Fibroblast of skin of left quadriceps (primary cell): Measurements from ENCODE around the gene STON2.

Experiments used
- DNase-seq, 2 experiments: peaks; one replicate each; pipeline ENCODE4 v3.0.0-alpha.2; 2013; ENCODE audit warnings: low read depth in 2 of 2

The STON2 gene

DNA sequence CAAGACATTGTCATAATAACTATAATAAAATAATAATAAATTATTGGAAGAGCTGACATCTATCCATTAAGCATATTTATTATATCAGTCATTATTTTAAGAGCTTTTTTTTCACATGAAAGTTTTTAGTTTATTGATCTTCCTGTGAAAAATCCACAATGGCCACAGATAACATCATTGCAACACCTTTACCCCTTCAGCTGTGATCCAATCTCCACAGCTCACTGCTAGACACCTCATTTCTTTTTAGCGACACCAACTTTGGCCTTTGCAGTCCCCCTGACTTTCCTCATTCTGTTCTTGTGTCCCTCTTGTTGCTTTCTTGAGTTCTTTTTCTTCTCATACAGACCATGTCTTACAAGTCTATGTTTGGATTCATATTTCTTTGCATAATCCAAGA is 67.4 kb downstream of the STON2 start:
- DNase-seq, result no peak

DNA sequence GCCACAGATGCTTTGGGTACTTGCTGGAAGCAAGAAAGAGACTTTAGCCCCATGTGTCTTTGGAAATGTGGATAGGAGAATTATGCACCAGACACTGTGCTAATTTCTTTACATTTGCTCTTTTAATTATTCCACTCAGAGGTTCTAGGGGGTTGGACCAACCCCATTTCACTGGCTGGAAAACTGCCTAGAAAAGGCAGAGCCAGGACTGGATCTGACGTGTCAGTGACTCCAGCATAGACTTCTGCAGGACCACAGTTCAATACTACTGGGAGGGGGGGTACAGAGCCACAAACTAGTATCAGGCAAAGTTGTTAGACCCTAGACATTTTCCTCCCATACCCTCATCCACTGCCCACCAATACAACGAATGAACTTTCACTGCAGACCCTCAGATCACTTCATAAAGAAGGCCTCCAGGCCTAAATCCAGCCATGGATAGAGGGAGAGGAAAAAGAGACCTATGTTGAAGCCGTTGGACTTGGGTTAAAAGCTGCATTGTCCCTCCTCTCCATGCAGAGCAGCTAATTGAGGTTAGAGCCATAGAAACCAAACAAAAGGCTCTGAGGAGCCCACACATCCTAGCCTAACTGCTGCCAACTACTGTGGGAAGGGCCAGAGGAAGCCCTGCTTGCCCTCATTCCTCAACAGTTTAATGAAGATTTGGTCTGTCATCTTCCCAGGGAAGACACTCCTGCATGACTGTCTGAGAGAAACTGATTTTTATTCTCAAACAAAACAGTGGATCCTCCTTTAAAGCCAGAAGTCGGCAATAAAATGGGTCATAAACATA is 68.7 kb downstream of the STON2 start:
- DNase-seq, result no peak

DNA sequence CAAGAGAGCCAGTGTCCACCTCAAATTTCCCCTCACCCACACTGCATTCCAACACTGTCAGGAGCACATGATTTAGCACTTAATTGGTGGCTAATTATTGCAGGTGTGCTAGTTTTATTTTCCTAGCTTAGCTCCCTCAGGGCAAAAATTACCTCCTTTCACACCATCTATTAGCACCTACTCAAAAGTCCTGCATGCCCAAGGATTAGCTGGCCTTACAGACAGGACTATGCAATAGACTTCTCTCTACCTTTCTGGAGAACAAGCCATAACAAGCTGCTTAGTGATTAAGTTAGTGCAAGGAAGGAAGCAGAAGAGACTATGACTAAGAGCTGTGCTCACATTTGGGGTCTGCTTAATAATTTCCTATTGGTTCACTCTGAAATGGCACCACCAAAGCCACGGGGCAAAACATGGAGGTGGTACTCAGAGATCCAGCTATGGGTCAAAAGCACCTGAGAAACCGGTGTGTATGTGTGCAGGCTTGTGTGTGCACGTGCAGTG is 69.5 kb downstream of the STON2 start:
- DNase-seq, result no peak

DNA sequence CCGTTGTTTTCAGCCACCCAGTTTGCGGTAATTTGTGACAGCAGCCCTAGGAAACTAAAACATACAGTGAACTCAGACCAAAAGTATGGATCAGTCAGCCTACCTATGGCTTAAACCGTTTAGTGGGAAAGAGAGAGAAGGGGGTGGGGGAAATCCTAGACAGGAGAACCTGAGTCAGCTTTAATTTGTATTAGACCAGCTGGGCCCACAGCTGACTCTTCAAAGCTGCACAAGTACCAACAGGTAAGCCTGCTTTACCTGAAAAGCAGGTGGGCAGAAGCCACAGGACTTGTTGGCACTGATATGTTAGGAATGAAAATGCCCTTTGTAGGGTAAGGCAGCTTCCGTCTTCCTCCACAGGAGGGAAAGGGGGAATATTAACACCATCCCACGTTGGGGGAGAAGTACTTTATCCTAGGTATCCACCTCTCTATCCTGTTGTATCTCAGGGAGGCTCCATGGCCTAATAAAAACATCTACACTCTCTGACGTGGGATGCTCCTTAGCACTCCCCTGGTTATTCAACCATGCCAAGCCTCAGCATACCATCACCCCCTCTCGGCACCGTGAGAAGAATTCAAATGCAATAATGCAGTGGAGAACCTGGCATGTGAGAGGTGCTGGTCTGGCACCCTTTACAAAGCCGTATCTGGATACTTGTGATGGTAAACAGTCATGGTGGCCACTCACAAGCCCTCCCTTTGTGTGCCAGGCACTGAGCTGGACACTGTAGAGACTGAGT is 70.3 kb downstream of the STON2 start:
- no peak for DNase-seq

DNA sequence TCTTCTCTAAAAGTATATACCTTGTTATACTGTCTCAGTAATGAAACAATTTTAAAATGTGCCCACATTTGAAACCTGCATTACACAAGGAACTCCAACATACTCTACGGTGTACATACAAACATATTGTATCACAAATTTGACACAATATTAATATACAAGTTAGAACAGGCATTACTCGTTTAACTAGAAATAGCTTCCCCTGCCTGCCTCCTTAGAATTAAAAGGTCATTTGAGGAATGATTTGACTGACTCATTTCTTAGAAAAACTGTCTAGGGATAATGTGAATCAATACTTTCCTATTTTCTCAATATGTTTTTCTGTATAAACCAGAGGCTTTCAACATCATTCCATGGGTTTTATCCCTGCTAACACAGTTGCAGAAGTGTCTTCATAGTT is 73.7 kb downstream of the STON2 start:
- no peak for DNase-seq

DNA sequence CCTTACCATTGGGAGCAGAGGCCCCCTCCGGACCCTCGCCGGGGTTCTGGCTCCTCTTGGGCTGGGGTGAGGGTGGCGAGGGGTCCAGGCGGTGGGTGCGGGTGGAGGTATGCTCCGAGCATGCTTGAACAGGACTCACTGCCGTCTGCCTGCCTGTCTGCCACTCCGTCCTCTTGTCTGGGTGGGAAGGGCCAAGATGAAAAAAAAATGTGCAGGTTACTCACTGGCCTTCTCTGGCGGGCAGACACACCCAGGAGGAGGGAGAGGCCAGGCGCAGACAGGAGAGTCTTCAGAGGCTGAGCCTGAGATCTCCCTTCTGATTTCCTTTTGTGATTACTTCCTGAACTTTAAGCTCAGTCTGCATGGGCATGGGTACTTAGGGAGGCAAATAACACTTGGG is 76.1 kb downstream of the STON2 start:
- DNase-seq, result no peak

DNA sequence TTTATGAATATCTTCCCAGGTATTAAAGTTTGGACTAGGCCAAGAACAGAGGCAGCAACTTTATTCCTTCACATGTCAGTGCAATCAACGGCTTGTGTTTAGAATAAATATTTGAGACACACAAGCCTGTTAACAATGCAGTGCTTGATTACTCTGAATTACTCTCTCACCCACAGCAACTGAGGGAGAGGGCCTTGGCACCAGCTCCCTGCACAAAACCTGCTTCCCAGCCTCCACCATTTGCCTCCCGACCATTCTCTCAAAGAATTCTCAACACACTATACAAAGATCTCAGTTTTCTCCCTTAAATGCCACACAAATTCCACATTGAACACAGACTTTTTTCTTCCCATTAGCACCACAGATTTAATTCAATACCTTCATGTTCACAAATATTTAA is 77.0 kb downstream of the STON2 start:
- DNase-seq, result no peak

DNA sequence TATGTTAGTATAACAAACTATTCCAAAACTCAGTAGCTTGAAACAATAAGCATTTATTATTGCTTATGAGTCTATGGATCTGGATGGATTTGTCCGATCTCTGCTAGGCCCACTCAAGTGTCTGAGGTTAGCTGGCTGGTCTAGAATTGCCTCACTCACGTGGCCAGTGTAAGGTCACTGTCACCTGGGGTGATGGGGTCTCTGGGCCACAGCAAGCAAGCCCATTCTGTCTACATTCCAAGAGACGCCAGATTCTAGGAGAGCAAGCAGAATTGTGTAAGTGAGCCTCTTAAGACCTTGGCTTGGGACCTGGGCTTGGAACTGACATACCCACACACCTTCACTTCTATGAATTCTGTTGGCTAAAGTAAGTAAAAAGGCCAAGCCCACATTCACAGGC is 80.2 kb downstream of the STON2 start:
- no peak for DNase-seq

DNA sequence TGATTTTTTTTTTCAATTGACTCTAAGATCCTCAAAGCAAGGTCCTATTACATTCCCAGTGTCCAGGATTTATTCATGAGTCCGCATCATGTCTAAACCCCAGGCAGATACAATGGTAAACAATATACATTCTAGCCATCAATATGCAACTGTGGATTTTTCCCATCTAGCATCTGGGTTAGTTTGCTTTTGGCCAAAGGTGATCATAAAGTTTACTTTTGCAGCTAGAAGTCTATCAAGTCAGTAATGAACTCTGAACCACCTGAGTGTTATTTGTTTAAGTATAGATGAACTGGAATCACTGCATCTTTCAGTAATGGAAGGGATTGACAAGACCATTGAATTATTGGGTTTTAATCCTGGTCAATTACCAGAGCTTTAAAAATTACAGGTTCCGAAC is 80.8 kb downstream of the STON2 start:
- DNase-seq, result no peak

DNA sequence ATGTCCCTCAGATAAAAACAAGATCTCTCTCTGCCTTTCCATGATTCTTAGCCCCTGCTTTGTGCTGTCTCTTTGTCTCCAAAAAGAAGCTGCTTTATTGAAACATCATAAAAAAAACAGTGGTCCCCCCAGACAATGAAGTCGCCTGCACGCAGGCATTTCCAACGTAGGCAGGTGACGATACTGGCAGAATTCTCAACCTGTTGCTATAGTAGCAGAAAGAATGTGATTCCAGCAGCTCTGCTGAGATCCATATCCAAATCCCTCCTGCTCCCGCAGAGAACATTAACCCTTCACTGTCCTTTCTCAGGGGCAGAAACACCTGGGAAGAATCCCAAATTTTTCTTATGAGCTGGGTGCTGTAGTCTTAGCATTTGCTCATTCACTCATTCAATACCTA is 84.8 kb downstream of the STON2 start:
- DNase-seq, result no peak

DNA sequence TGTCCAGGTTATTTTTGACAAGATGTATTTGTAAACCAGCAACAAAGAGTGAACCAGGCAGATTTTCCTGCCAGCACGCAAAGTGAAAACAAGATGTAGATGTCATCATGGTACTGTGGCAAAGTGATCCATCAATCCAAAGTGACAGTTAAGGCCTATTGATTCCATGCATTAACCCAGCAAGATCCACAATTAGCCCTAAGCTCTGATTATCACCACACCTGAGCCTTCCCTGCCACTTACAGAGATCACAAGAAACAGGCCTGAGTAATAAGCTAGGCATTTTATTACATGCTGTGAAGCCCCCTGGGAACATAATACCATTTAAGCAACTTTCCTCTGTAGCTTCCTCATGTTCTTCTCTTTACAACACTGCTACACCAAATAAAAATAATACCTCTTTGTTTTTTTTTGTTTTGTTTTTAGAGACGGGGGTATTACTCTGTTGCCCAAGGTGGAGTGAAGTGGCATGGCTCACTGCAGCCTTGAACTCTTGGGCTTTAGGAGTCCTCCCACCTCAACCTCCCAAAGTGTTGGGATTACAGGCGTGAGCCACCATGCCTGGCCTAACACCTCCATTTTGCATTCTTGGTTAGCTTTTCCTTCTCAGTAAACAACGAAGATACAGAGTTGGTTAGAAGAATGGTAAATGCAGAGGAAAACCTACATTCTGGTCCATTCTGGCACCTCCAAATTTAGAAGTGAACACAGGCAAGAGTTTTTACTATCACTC is 85.5 kb downstream of the STON2 start:
- DNase-seq, result no peak

DNA sequence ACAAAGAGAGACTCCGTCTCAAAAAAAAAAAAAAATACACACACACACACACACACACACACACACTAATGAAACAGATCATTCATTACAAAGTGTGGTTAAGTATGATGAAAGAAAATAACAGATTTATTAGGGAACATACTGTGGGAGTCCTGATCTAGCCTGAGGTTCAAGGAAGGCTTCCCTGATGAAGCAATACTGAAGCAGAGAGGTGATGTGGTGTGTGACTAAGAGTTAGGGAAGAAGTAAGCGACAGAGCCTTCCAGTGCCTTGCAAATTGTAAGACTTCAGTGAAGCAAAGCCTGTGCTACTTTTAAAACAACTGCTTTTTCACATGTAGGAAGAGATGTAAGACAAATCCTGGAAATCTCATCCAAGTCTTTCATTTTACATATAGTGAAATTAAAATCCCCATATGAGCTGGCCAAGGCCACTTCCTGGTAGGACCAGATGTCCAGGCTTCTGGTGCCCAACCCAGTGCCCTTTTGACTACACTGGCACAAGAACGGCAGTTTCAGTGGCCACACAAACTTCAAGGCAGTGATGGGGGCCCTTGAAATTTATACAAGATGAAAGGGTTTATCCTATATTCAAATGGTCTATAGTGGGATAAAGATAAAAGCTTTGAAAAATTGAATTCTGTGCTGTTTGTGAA is 86.2 kb downstream of the STON2 start:
- no peak for DNase-seq

DNA sequence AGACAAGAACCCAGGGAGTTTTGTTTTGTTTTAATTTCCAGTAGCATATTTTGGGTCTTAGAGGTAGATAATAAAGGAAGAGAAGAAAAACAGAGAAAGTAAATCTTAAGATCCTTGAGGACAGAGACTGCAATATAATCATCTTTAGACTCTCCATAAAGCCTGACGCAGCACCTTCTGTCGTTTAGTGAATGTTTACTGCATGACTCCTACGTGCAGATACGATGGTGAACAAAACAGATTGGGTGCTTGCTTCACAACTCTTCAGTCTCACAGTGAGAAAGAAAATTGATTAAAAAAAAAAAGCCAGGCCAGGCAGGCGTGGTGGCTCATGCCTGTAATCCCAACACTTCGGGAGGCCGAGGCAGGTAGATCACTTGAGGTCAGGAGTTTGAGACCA is 86.9 kb downstream of the STON2 start:
- no peak for DNase-seq

DNA sequence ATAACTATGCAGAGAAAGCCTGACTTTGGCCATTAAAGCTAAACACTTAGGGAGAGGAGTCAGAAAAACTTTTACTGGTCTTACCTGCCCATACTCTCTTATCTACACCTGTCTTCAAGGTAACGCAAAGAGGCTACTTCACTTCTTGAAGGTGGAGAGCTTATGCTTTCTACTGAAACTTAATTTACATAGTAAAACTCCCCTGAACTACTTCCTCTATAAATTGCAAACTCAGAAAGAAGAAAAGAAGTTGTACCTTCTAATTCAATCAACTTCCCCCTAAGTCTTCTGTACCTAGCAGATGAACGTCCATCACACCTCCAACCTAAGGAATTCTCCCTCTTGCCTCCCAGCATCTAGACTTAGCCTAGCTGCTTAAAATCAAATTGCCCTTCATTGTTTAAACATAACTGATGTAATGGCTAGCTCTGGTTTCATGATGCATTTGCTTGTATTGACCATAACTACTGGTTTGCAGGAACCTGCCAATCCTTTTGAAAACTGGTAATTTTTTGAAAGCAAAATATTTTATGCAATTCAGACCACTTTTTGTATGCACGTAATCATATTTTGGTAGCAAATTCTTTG is 87.7 kb downstream of the STON2 start:
- DNase-seq, result no peak

DNA sequence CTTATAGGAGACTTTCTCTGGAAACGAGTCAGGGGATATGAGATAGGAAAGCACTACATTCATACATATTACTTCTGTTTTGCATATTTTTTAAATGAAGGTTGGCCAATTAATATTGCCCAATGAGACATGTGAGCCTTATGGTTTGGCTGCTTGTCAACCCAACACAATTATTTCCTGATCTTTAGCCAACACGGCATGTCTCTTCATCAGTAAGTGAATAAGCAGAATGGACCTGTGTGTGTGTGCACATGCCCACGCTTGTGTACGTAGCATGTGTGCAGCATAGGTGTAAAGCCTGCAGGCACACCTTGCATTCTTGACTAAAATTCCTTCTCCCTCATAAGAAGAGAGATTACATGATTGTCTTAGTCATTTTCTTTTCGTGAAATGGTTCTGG is 88.3 kb downstream of the STON2 start:
- DNase-seq, result no peak

DNA sequence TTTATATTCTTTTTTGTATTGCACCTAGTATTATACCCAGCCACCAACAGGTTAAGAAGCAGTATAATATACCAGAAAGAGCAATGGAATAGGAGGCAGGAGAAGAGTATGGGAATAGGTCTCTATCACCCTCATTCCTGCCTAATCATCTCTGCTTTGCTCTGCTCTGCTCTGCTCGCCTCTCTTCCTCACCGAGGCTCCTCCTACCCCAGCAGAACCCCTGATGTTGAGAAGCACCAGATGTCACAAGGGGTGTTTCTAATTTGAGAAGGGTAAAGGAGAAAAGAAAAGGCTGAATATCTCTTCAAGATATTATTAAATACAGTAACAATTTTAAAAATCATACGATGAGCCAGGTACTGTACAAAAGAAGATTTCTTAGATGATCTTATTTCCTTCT is 89.0 kb downstream of the STON2 start:
- DNase-seq, result no peak

DNA sequence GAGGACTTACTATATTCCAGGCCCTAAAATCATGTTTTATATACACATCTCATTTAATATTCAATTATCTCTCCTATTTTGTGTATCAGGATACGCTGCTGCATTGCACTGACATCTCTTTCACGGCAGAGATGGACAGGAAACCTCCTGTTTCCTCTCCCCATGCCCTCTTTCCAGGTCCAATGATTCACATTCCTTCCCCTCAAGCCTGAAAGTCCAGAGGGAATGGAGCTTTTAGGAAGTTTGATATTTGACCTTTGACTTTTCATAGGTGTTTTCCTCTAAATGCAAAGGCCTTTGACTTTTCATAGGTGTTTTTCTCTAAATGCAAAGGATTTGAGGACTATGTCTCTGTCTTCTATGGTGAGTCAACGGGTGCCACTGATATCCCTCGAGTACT is 89.5 kb downstream of the STON2 start:
- no peak for DNase-seq

DNA sequence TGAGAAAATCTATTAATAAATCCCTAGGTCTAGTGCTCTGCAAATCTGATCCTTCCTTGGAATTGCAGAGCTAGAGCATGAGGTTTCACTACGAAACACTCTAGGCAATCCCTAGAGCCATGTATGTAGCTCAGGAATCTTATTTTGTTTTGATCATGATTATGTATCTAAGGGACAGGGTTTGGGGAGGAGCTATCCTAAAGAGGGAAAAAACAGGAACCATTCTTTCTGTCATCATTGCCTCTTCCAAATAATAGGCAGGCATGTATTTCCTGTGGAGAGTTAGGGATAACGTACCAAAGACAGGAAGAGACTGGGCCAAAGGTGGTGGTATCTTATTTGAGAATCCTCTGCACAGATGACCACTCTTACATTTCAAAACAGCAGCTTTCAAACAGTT is 90.6 kb downstream of the STON2 start:
- DNase-seq, result no peak

DNA sequence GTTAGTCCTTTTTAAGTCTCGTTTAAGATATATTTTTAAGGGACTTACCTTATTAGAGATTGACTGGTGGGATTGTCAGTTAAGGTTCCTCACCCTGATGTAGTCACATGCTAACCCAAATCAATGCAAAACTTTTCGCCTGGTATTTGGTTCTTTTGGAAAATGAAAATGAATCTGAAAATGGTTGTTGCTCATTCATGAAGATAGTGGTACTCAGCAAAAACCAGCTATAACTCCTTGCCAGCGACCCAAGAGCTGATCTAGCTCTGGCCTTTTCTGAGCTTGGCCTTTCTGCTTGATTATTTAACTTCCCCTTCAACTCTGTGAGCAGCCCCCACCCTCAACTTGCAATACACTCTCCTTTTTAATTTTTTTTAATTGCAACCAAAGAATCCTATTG is 94.4 kb downstream of the STON2 start:
- no peak for DNase-seq

DNA sequence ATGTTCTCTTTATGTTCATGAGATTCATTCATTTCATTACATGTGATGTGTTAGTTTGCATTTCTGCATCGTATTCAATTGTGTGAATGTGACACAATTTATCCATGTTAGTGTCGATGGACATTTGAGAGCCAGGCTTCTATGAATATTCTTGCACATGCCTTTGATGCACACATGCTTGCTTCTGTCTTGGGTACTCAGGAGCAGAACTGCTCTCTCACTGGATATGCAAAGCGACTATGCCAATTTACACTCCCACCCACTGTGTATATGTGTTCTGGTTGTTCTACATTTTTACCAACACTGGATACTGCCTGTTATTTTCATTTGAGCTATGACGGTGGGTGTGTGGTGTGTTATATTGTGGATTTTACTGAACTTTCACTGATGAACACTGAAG is 95.1 kb downstream of the STON2 start:
- no peak for DNase-seq

DNA sequence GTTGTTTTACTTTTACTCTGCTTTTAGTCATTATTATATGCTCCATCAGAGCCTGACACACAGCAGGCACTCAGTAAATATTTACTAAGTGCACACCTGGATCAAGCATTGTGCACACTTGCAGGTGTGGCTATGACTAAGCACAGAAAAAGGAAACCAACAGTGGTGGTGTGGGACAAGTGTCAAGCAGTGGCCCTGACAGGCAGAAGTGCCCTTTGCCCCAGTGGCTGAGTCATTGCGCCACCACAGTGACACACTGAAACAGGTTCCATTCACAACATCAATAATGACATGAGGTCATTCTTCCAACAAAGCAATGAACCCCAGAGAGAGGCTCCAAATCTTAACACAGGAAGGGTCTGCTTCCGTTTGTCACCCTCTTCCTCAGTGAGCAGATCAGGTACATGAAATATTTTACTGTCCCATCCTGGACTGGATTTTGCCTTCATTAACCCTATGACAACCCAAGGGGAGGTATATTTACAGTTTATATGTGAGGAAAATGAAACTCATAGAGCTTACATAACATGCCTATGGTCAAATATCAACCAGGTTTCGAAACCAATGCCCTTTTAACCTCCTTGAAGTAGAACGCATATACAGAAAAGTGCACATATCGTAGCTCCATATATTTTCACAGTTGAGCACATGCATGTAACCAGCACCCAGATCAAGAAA is 96.7 kb downstream of the STON2 start:
- no peak for DNase-seq
